Fibroblast of lung (primary cell): ENCODE measurements around the gene GOLM1.

Experiments
- EZH2 ChIP-seq: IDR thresholded peaks from 2 replicates; pipeline ENCODE4 v1.5.1; 2012; ENCODE audit warnings: low read length, control low read depth, mild to moderate bottlenecking; ENCODE audit errors: missing control alignments
- TF ChIP-seq, protein P1 (sequence below), 2 donors: IDR thresholded peaks in 1 of 2; conservative IDR thresholded peaks in 1 of 2; 1 replicate in 1 of 2; 2 replicates in 1 of 2; pipeline ENCODE4 v1.5.1; 2011 to 2012; ENCODE audit warnings: low read length in 2 of 2, control low read depth in 1 of 2, inconsistent platforms in 1 of 2, low read depth in 1 of 2, mild to moderate bottlenecking in 1 of 2

DNA sequence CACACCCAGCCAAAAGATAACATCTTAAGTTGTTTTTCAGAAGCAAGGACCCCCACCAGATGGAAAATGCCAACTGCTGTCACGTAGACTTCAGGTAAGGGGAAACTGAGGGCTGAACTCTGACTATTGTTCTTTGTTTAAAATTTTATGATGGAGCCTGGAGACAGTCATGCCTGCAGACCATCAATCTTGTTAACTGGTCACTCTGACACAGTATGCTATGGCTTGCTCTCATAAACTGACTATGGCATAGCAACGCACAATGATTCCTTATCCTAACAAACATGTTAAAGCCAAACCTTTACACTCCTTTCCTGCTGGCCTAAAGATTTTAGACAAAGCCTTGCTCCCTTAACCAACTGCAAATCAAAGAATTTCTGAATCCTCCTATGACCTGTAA lies 43.6 kb upstream of the GOLM1 start:
- TF ChIP-seq, protein P1, sequence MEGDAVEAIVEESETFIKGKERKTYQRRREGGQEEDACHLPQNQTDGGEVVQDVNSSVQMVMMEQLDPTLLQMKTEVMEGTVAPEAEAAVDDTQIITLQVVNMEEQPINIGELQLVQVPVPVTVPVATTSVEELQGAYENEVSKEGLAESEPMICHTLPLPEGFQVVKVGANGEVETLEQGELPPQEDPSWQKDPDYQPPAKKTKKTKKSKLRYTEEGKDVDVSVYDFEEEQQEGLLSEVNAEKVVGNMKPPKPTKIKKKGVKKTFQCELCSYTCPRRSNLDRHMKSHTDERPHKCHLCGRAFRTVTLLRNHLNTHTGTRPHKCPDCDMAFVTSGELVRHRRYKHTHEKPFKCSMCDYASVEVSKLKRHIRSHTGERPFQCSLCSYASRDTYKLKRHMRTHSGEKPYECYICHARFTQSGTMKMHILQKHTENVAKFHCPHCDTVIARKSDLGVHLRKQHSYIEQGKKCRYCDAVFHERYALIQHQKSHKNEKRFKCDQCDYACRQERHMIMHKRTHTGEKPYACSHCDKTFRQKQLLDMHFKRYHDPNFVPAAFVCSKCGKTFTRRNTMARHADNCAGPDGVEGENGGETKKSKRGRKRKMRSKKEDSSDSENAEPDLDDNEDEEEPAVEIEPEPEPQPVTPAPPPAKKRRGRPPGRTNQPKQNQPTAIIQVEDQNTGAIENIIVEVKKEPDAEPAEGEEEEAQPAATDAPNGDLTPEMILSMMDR (conservative IDR thresholded peaks at IDR 0.05 in 1 of 2, IDR thresholded peaks at IDR 0.05 in 1 of 2; ENCODE audit: low read depth in 1 of 2, low read length in 2 of 2): no peak
- no peak for TF ChIP-seq EZH2
